ENCODE results near the gene PIGH.
A peak's percentile ranks its signal among the peaks of the same experiment; 100 is the strongest.

DNA sequence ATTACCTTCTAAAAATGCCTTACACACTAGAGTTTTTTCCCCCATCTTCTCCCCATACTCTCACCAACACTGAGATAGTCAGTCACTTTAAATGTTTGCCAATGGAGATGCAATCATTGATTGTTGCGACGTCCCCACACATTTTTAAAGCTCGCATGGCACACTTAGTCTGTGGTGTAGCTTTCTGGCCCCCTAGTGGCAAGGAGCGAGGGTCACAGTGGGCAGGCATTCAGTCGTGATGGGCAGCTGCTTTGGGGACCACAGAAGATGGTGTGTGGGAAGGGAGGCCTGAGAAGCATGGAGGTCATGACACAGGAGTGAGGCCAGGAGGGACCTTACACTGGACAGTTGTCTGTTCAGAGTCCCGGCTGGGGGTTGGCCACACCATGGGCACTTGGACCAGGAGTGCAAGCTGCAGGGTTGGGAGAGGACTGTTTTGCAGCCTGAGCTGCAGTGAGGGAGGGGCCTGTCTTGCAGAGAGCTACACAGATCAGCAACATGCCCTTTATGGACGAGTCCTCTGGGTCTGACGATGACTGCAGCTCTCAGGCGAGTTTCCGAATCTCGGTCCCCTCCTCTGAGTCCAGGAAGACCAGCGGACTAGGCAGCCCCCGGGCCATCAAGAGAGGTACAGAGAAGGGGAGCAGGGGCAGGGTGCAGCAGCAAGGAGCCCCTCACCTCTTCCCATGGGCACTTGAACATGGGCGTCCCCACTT lies 28.6 kb downstream of the PIGH start:
- TF ChIP-seq CTCF (IDR thresholded peaks at IDR 0.05; ENCODE audit: poor library complexity) (peak; percentile 80), EZH2phosphoT487 (IDR thresholded peaks at IDR 0.05; ENCODE audit: low read depth, severe bottlenecking, unreplicated experiment) (no peak)

Measured in hepatocyte (in vitro differentiated cells).